Measurements from ENCODE around the gene HRAS. TPM values are rescaled to one million over a fixed set of nuclear protein-coding genes. Genes with fewer than 3 reads are reported as not detected.

The HRAS gene
- total RNA-seq, 1 experiment from 2014 or later: 128 TPM

DNA sequence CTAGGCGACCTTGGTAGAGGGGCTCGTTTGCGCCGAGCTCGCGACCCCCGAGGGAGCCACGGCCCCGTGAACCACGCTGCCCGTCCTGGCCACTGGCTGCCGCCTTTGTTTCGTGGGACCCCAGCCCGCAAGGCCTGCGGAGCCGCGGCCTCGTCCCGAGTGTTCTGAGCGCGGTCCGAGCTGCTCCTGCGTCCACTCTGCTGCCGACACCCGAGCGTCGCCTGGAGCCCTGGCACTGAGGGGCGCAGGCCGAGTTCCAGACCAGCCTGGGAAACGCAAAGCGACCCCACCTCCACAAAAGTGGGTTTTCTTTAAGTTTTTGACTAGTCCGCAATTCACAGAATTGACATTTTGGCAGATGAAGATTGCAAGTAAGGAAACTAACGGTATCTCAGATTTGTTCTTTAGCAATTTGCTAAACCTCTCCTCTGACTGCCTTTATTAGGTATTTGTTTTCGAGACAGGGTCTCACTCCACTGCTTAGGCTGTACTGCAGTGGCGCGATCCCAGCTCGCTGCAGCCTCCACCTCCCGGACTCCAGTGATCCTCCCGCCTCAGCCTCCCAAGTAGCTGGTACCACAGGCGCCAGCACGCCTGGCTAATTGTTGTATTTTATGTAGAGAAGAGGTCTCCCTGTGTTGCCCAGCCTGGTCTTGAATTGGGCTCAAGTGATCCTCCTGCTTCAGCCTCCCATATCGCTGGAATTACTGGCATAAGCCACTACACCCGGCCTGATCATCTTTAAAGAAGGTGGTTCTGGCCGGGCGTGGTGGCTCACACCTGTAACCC is 27.5 kb downstream of the HRAS start:
- Histone ChIP-seq H3K79me2 (ENCODE audit: low read length) (peaks cover 39% of the 10 kb centered on the region), H3K9me3 (ENCODE audit: low read length) (no peaks in the 10 kb centered on the region), H4K20me1 (ENCODE audit: low read length) (no peaks in the 10 kb centered on the region), H2AFZ (ENCODE audit: low read length) (peak overlapping the region; percentile 49; the same call in 1 of the 2 replicates), H3K36me3 (ENCODE audit: low read depth, low read length) (peaks cover 3% of the 10 kb centered on the region; the same call in 1 of the 2 replicates), H3K9ac (ENCODE audit: low read length) (peak overlapping the region; percentile 90), H3K4me2 (ENCODE audit: low read length) (peak overlapping the region; percentile 98), H3K27me3 (ENCODE audit: low read length) (no peaks in the 10 kb centered on the region), H3K4me1 (ENCODE audit: insufficient read depth, low read length) (peaks cover 12% of the 10 kb centered on the region), H3K4me3 (ENCODE audit: low read length) (peak overlapping the region; percentile 81), H3K27ac (ENCODE audit: low read length) (peak overlapping the region; percentile 38; the same call in 1 of the 2 replicates), H3F3A (ENCODE audit: low read length, unreplicated experiment) (no peaks in the 10 kb centered on the region), H3K9me2 (replicated peaks; ENCODE audit: low read length) (no peaks in the 10 kb centered on the region)
- TF ChIP-seq, protein P1, sequence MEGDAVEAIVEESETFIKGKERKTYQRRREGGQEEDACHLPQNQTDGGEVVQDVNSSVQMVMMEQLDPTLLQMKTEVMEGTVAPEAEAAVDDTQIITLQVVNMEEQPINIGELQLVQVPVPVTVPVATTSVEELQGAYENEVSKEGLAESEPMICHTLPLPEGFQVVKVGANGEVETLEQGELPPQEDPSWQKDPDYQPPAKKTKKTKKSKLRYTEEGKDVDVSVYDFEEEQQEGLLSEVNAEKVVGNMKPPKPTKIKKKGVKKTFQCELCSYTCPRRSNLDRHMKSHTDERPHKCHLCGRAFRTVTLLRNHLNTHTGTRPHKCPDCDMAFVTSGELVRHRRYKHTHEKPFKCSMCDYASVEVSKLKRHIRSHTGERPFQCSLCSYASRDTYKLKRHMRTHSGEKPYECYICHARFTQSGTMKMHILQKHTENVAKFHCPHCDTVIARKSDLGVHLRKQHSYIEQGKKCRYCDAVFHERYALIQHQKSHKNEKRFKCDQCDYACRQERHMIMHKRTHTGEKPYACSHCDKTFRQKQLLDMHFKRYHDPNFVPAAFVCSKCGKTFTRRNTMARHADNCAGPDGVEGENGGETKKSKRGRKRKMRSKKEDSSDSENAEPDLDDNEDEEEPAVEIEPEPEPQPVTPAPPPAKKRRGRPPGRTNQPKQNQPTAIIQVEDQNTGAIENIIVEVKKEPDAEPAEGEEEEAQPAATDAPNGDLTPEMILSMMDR (conservative IDR thresholded peaks at IDR 0.05; ENCODE audit: low read depth, low read length): no peak
- TF ChIP-seq EZH2phosphoT487 (IDR thresholded peaks at IDR 0.05; ENCODE audit: borderline replicate concordance, low read length): no peak
- no peak for TF ChIP-seq EZH2 (IDR thresholded peaks at IDR 0.05; ENCODE audit: low read length, unreplicated experiment)
- ChIA-PET CTCF (no interaction called here), POLR2A (ENCODE audit: unreplicated experiment) (no interaction called here)
- DNase-seq: no peak
- intact Hi-C loops (cut with micrococcal nuclease): loop anchor here (1.0 to 5.0 kb wide), 4 partner anchors 10 to 57 kb away; partner anchors contain the start of genes LRRC56 and PTDSS2
- BruUV-seq (replicated peaks): no TSS peak
- no peak for ATAC-seq

DNA sequence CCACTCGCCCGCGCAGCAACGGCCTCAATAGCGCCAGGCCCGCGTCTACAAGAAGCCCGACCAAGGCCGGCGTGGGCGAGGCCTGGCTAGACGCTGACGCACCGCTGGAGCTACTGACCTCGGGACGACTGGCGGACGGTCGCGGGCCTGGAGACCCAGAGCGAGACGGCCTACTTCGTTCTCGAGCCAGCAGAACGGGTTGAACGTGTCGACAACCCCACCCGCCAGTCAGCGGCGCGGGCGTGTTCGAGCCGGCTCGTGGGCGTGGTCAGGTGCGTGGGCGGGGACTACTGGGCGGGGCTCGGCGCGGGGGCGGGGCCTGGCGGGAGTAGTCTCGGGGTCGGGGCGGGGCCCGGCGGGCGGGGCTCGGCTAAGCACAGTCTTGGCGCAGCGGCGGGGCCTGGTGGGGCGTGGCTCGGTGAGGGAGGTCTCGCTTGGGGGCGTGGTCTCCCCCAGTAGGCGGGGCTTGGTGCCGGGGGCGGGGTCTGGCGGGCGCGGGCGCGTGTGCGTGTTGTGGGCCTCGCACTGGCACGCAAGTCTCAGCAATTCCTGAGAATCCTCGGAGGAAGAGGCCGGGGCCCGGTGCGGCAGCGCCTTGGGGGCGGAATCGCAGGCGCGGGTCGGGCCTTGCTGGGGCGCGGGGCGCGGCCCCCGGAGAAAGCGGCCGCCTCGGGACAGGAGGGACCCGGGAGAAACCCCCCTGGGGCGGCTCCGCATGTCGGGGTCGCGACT is 28.2 kb downstream of the HRAS start, which contains the start of gene RNH1:
Gene RNH1 (minus strand): TSS at position 248 of the 732 bp plus-strand sequence. CDS start 5,080 bp downstream, outside the sequence.
- intact Hi-C loops (cut with micrococcal nuclease): loop anchor here (1.0 to 5.0 kb wide), 4 partner anchors 11 to 56 kb away; partner anchors contain the start of genes LRRC56 and PTDSS2
- Histone ChIP-seq H3K27me3 (ENCODE audit: low read length) (no peaks in the 10 kb centered on the region), H3K27ac (ENCODE audit: low read length) (peak within 1 kb of the TSS; percentile 100), H3K9me2 (replicated peaks; ENCODE audit: low read length) (no peaks in the 10 kb centered on the region), H3F3A (ENCODE audit: low read length, unreplicated experiment) (no peaks in the 10 kb centered on the region), H3K9ac (ENCODE audit: low read length) (peak within 1 kb of the TSS; percentile 100), H3K79me2 (ENCODE audit: low read length) (peaks cover 43% of the 10 kb centered on the region), H3K9me3 (ENCODE audit: low read length) (no peaks in the 10 kb centered on the region), H3K4me1 (ENCODE audit: insufficient read depth, low read length) (peaks cover 12% of the 10 kb centered on the region), H3K4me2 (ENCODE audit: low read length) (peak within 1 kb of the TSS; percentile 100), H3K4me3 (ENCODE audit: low read length) (peak within 1 kb of the TSS; percentile 88), H2AFZ (ENCODE audit: low read length) (peak within 1 kb of the TSS; percentile 82), H4K20me1 (ENCODE audit: low read length) (no peaks in the 10 kb centered on the region), H3K36me3 (ENCODE audit: low read depth, low read length) (peaks cover 3% of the 10 kb centered on the region; the same call in 1 of the 2 replicates)
- TF ChIP-seq EZH2 (IDR thresholded peaks at IDR 0.05; ENCODE audit: low read length, unreplicated experiment) (no peak), EZH2phosphoT487 (IDR thresholded peaks at IDR 0.05; ENCODE audit: borderline replicate concordance, low read length) (no peak)
- TF ChIP-seq, protein P1 (conservative IDR thresholded peaks at IDR 0.05; ENCODE audit: low read depth, low read length): no peak
- peak; percentile 90 for DNase-seq
- no TSS peak for BruUV-seq (replicated peaks)
- ChIA-PET CTCF (interaction anchor here (1.0 kb wide), 1 partner anchor 12 kb away, joined by 3 read pairs; no protein-coding TSS in a partner anchor), POLR2A (ENCODE audit: unreplicated experiment) (interaction anchor here (0.6 to 0.9 kb wide), 3 partner anchors 14 to 69 kb away, joined by 3 read pairs; partner anchors contain the start of gene PHRF1)
- ATAC-seq: peak; percentile 70
